GM23338 (cell line): ENCODE results near the gene AGAP1. TPM values are rescaled to one million over a fixed set of nuclear protein-coding genes. Genes with fewer than 3 reads are reported as not detected.

Experiments used
- ATAC-seq: fragments of 200-7000 bp; cut with Tn5 transposase; 3 replicates; pipeline ENCODE4 v1.9.1; 2020
- DNase-seq: peaks from one replicate; pipeline ENCODE4 v3.0.0-alpha.2; 2015; ENCODE audit warnings: low spot score
- H2AFZ ChIP-seq: fragments of 200-600 bp; sonication (generic); 2 replicates; pipeline ENCODE4 v1.8.0; 2016; ENCODE audit warnings: antibody characterized with exemption, mild to moderate bottlenecking, moderate library complexity
- H3F3A ChIP-seq: fragments of 200-600 bp; sonication (generic); replicated peaks from 2 replicates; pipeline ENCODE4 v1.8.0; 2017; ENCODE audit warnings: antibody characterized with exemption, mixed run types, low read depth
- H3K27ac ChIP-seq: fragments of 200-600 bp; sonication (generic); 2 replicates; pipeline ENCODE4 v1.6.1; 2016; ENCODE audit warnings: low read depth
- H3K27me3 ChIP-seq: fragments of 200-600 bp; sonication (generic); 2 replicates; pipeline ENCODE4 v1.8.0; 2016; ENCODE audit warnings: mild to moderate bottlenecking, mixed run types, moderate library complexity; ENCODE audit not compliant: insufficient read depth
- H3K36me3 ChIP-seq: fragments of 200-600 bp; sonication (generic); 2 replicates; pipeline ENCODE4 v1.8.0; 2016; ENCODE audit warnings: mild to moderate bottlenecking; ENCODE audit not compliant: insufficient read depth
- H3K4me1 ChIP-seq: fragments of 200-600 bp; sonication (generic); 2 replicates; pipeline ENCODE4 v1.8.0; 2016; ENCODE audit warnings: mild to moderate bottlenecking, moderate library complexity; ENCODE audit not compliant: insufficient read depth
- H3K4me2 ChIP-seq: fragments of 200-600 bp; sonication (generic); 2 replicates; pipeline ENCODE4 v1.7.1; 2017; ENCODE audit warnings: mixed run types
- H3K4me3 ChIP-seq: fragments of 200-600 bp; sonication (generic); 2 replicates; pipeline ENCODE4 v1.6.1; 2016; ENCODE audit warnings: mixed run types
- H3K79me2 ChIP-seq: fragments of 200-600 bp; sonication (generic); replicated peaks from 2 replicates; pipeline ENCODE4 v1.8.0; 2017; ENCODE audit warnings: mild to moderate bottlenecking; ENCODE audit not compliant: insufficient read depth
- H3K9me2 ChIP-seq: fragments of 200-600 bp; sonication (generic); 2 replicates; pipeline ENCODE4 v1.8.0; 2017; ENCODE audit not compliant: insufficient read depth
- H4K20me1 ChIP-seq: fragments of 200-600 bp; sonication (generic); replicated peaks from 2 replicates; pipeline ENCODE4 v1.8.0; 2017; ENCODE audit warnings: mild to moderate bottlenecking; ENCODE audit not compliant: insufficient read depth
- H3K27ac Mint-ChIP-seq: 2 replicates; pipeline ENCODE4 v1.8.0; 2020; ENCODE audit warnings: inconsistent platforms, mild to moderate bottlenecking, moderate library complexity, mixed read lengths
- H3K27me3 Mint-ChIP-seq: 3 replicates; pipeline ENCODE4 v1.8.0; 2022; ENCODE audit warnings: low read depth, mild to moderate bottlenecking, moderate library complexity, mixed read lengths, inconsistent platforms; ENCODE audit not compliant: insufficient read depth, poor library complexity
- H3K36me3 Mint-ChIP-seq: 3 replicates; pipeline ENCODE4 v1.8.0; 2021; ENCODE audit warnings: low read depth, mild to moderate bottlenecking, inconsistent platforms, moderate library complexity, mixed read lengths
- H3K4me1 Mint-ChIP-seq: 3 replicates; pipeline ENCODE4 v1.8.0; 2020; ENCODE audit warnings: mild to moderate bottlenecking, inconsistent platforms, mixed read lengths
- H3K4me3 Mint-ChIP-seq: 3 replicates; pipeline ENCODE4 v1.8.0; 2021; ENCODE audit warnings: moderate library complexity, mild to moderate bottlenecking, inconsistent platforms, mixed read lengths
- H3K9me3 Mint-ChIP-seq: 3 replicates; pipeline ENCODE4 v1.8.0; 2020; ENCODE audit warnings: moderate library complexity, mild to moderate bottlenecking, inconsistent platforms, mixed read lengths
- CREB1 ChIP-seq: fragments of 250-450 bp; sonication (Bioruptor Pico); IDR thresholded peaks from 2 replicates; pipeline ENCODE4 v1.5.0; 2020; ENCODE audit warnings: low read depth, mild to moderate bottlenecking, moderate library complexity
- EZH2 ChIP-seq: fragments of 200-600 bp; sonication (generic); IDR thresholded peaks from one replicate; pipeline ENCODE4 v1.8.0; 2017; ENCODE audit warnings: antibody characterized with exemption, mild to moderate bottlenecking, low read depth; ENCODE audit not compliant: unreplicated experiment
- EZH2phosphoT487 ChIP-seq: fragments of 200-600 bp; sonication (generic); IDR thresholded peaks from one replicate; pipeline ENCODE4 v1.8.1; 2018; ENCODE audit warnings: antibody characterized with exemption; ENCODE audit not compliant: unreplicated experiment
- JUNB ChIP-seq: IDR thresholded peaks from one replicate; pipeline ENCODE4 v1.6.1; 2016; ENCODE audit warnings: antibody characterized with exemption; ENCODE audit not compliant: unreplicated experiment
- NANOG ChIP-seq: IDR thresholded peaks from 2 replicates; pipeline ENCODE4 v1.6.1; 2016; ENCODE audit warnings: antibody characterized with exemption, borderline replicate concordance
- POLR2AphosphoS5 ChIP-seq: IDR thresholded peaks from 2 replicates; pipeline ENCODE4 v1.6.1; 2016; ENCODE audit warnings: antibody characterized with exemption, low read depth
- STAT1 ChIP-seq: IDR thresholded peaks from one replicate; pipeline ENCODE4 v1.6.1; 2016; ENCODE audit warnings: antibody characterized with exemption; ENCODE audit not compliant: unreplicated experiment
- ZNF114 ChIP-seq: fragments of 250-450 bp; sonication (Bioruptor Pico); IDR thresholded peaks from 2 replicates; pipeline ENCODE4 v1.5.0; 2020; ENCODE audit warnings: mild to moderate bottlenecking, moderate library complexity
- ZNF331 ChIP-seq: fragments of 250-450 bp; sonication (Bioruptor Pico); IDR thresholded peaks from 2 replicates; pipeline ENCODE4 v1.5.0; 2020; ENCODE audit warnings: low read depth, mild to moderate bottlenecking, moderate library complexity
- polyA plus RNA-seq: library from polyadenylated mRNA; unstranded; fragments of >200 nt; fragmentation: Nextera tagmentation; extraction: Ambion mirVana; gene quantifications from 2 replicates; pipeline ENCODE4 v1.2.1, GENCODE V29; 2016
- total RNA-seq: library from RNA; depleted of rRNA; stranded (reverse); fragments of >200 nt; shearing (Covaris generic); gene quantifications from 2 replicates; pipeline ENCODE4 v1.2.3, GENCODE V29; 2014
- TF ChIP-seq, protein P1 (sequence below): IDR thresholded peaks from 2 replicates; pipeline ENCODE4 v1.6.1; 2016; ENCODE audit warnings: antibody characterized with exemption
- TF ChIP-seq, protein P2 (sequence below): fragments of 250-450 bp; sonication (Bioruptor Pico); IDR thresholded peaks from 2 replicates; pipeline ENCODE4 v1.5.0; 2020; ENCODE audit warnings: mild to moderate bottlenecking, moderate library complexity
- TF ChIP-seq, protein P3 (sequence below), 2 experiments: fragments of 200-600 bp in 1 of 2; sonication (generic) in 1 of 2; conservative IDR thresholded peaks; 2 replicates each; pipeline versions ENCODE4 v1.5.1 to v1.6.1; 2016 to 2017; ENCODE audit warnings: antibody characterized with exemption in 2 of 2, low read depth in 2 of 2, mild to moderate bottlenecking in 2 of 2, moderate library complexity in 1 of 2
- TF ChIP-seq, protein P4 (sequence below): IDR thresholded peaks from one replicate; pipeline ENCODE4 v1.6.1; 2018; ENCODE audit warnings: antibody characterized with exemption; ENCODE audit not compliant: unreplicated experiment

AGAP1 gene
- total and polyA plus RNA-seq, 2 experiments from 2014 or later, result 13.3 to 27.9 TPM

DNA sequence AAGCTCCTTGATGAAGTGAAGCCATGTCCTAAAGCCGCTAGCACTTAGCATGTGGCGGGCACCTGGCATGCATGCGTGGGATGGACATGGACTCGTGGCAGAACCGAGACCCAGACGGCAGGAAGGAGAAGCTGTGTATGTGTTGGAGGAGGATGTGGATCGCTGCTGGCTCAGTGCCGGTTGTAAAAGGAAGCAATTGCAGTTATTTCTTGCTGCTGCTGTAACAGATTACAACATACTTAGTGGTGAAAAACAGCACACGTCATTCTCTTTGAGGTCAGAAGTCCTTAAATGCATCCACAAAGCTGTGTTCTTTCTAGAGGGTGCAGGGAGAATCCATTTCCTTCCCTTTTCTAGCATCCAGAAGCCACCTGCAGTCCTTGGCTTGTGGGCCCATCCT lies 74.6 kb downstream of the AGAP1 start:
- H3K4me1 Mint-ChIP-seq, result peaks cover 36% of the 10 kb centered on the region
- no peak overlapping the region for H3K4me3 ChIP-seq
- TF ChIP-seq NANOG, result no peak
- TF ChIP-seq EZH2, result no peak
- TF ChIP-seq ZNF114 (CRISPR knock-in tag), result no peak
- TF ChIP-seq ZNF331 (CRISPR knock-in tag), result no peak
- TF ChIP-seq, protein P1, sequence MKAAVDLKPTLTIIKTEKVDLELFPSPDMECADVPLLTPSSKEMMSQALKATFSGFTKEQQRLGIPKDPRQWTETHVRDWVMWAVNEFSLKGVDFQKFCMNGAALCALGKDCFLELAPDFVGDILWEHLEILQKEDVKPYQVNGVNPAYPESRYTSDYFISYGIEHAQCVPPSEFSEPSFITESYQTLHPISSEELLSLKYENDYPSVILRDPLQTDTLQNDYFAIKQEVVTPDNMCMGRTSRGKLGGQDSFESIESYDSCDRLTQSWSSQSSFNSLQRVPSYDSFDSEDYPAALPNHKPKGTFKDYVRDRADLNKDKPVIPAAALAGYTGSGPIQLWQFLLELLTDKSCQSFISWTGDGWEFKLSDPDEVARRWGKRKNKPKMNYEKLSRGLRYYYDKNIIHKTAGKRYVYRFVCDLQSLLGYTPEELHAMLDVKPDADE, result no peak
- no peak for TF ChIP-seq JUNB
- no peak for TF ChIP-seq STAT1
- TF ChIP-seq, protein P2, sequence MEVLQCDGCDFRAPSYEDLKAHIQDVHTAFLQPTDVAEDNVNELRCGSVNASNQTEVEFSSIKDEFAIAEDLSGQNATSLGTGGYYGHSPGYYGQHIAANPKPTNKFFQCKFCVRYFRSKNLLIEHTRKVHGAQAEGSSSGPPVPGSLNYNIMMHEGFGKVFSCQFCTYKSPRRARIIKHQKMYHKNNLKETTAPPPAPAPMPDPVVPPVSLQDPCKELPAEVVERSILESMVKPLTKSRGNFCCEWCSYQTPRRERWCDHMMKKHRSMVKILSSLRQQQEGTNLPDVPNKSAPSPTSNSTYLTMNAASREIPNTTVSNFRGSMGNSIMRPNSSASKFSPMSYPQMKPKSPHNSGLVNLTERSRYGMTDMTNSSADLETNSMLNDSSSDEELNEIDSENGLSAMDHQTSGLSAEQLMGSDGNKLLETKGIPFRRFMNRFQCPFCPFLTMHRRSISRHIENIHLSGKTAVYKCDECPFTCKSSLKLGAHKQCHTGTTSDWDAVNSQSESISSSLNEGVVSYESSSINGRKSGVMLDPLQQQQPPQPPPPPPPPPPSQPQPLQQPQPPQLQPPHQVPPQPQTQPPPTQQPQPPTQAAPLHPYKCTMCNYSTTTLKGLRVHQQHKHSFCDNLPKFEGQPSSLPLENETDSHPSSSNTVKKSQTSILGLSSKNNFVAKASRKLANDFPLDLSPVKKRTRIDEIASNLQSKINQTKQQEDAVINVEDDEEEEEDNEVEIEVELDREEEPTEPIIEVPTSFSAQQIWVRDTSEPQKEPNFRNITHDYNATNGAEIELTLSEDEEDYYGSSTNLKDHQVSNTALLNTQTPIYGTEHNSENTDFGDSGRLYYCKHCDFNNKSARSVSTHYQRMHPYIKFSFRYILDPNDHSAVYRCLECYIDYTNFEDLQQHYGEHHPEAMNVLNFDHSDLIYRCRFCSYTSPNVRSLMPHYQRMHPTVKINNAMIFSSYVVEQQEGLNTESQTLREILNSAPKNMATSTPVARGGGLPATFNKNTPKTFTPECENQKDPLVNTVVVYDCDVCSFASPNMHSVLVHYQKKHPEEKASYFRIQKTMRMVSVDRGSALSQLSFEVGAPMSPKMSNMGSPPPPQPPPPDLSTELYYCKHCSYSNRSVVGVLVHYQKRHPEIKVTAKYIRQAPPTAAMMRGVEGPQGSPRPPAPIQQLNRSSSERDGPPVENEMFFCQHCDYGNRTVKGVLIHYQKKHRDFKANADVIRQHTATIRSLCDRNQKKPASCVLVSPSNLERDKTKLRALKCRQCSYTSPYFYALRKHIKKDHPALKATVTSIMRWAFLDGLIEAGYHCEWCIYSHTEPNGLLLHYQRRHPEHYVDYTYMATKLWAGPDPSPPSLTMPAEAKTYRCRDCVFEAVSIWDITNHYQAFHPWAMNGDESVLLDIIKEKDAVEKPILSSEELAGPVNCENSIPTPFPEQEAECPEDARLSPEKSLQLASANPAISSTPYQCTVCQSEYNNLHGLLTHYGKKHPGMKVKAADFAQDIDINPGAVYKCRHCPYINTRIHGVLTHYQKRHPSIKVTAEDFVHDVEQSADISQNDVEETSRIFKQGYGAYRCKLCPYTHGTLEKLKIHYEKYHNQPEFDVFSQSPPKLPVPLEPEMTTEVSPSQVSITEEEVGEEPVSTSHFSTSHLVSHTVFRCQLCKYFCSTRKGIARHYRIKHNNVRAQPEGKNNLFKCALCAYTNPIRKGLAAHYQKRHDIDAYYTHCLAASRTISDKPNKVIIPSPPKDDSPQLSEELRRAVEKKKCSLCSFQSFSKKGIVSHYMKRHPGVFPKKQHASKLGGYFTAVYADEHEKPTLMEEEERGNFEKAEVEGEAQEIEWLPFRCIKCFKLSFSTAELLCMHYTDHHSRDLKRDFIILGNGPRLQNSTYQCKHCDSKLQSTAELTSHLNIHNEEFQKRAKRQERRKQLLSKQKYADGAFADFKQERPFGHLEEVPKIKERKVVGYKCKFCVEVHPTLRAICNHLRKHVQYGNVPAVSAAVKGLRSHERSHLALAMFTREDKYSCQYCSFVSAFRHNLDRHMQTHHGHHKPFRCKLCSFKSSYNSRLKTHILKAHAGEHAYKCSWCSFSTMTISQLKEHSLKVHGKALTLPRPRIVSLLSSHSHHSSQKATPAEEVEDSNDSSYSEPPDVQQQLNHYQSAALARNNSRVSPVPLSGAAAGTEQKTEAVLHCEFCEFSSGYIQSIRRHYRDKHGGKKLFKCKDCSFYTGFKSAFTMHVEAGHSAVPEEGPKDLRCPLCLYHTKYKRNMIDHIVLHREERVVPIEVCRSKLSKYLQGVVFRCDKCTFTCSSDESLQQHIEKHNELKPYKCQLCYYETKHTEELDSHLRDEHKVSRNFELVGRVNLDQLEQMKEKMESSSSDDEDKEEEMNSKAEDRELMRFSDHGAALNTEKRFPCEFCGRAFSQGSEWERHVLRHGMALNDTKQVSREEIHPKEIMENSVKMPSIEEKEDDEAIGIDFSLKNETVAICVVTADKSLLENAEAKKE, result no peak
- no peak for TF ChIP-seq CREB1 (CRISPR knock-in tag)
- TF ChIP-seq, protein P3, sequence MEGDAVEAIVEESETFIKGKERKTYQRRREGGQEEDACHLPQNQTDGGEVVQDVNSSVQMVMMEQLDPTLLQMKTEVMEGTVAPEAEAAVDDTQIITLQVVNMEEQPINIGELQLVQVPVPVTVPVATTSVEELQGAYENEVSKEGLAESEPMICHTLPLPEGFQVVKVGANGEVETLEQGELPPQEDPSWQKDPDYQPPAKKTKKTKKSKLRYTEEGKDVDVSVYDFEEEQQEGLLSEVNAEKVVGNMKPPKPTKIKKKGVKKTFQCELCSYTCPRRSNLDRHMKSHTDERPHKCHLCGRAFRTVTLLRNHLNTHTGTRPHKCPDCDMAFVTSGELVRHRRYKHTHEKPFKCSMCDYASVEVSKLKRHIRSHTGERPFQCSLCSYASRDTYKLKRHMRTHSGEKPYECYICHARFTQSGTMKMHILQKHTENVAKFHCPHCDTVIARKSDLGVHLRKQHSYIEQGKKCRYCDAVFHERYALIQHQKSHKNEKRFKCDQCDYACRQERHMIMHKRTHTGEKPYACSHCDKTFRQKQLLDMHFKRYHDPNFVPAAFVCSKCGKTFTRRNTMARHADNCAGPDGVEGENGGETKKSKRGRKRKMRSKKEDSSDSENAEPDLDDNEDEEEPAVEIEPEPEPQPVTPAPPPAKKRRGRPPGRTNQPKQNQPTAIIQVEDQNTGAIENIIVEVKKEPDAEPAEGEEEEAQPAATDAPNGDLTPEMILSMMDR (conservative IDR thresholded peaks at IDR 0.05; ENCODE audit: low read depth in 2 of 2), result no peak
- TF ChIP-seq EZH2phosphoT487, result no peak
- no peak for TF ChIP-seq POLR2AphosphoS5
- TF ChIP-seq, protein P4, sequence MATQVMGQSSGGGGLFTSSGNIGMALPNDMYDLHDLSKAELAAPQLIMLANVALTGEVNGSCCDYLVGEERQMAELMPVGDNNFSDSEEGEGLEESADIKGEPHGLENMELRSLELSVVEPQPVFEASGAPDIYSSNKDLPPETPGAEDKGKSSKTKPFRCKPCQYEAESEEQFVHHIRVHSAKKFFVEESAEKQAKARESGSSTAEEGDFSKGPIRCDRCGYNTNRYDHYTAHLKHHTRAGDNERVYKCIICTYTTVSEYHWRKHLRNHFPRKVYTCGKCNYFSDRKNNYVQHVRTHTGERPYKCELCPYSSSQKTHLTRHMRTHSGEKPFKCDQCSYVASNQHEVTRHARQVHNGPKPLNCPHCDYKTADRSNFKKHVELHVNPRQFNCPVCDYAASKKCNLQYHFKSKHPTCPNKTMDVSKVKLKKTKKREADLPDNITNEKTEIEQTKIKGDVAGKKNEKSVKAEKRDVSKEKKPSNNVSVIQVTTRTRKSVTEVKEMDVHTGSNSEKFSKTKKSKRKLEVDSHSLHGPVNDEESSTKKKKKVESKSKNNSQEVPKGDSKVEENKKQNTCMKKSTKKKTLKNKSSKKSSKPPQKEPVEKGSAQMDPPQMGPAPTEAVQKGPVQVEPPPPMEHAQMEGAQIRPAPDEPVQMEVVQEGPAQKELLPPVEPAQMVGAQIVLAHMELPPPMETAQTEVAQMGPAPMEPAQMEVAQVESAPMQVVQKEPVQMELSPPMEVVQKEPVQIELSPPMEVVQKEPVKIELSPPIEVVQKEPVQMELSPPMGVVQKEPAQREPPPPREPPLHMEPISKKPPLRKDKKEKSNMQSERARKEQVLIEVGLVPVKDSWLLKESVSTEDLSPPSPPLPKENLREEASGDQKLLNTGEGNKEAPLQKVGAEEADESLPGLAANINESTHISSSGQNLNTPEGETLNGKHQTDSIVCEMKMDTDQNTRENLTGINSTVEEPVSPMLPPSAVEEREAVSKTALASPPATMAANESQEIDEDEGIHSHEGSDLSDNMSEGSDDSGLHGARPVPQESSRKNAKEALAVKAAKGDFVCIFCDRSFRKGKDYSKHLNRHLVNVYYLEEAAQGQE, result no peak
- no peaks in the 10 kb centered on the region for H3F3A ChIP-seq
- H3K4me3 Mint-ChIP-seq, result no peak overlapping the region
- H3K36me3 ChIP-seq, result no peaks in the 10 kb centered on the region
- H3K79me2 ChIP-seq, result peaks cover 88% of the 10 kb centered on the region
- peaks cover 14% of the 10 kb centered on the region for H3K4me1 ChIP-seq
- H3K27ac ChIP-seq, result no peak overlapping the region
- no peaks in the 10 kb centered on the region; the same call in 1 of the 2 replicates for H4K20me1 ChIP-seq
- H3K9me2 ChIP-seq, result 0 out of 2 replicates have a peak, but pooled peaks cover 4% of the 10 kb centered on the region
- ATAC-seq (no peak), DNase-seq (no peak)
- H3K9me3 Mint-ChIP-seq, result peaks cover 8% of the 10 kb centered on the region
- H3K27ac Mint-ChIP-seq, result no peak overlapping the region
- H2AFZ ChIP-seq, result no peak overlapping the region
- H3K27me3 ChIP-seq, result no peaks in the 10 kb centered on the region
- peaks cover 7% of the 10 kb centered on the region for H3K27me3 Mint-ChIP-seq
- H3K36me3 Mint-ChIP-seq, result peaks cover 12% of the 10 kb centered on the region
- H3K4me2 ChIP-seq, result no peak overlapping the region
